Dermis microvascular lymphatic vessel endothelial cell (primary cell): ENCODE data around the gene TPD52L1. TPM values are rescaled to one million over a fixed set of nuclear protein-coding genes. Genes with fewer than 3 reads are reported as not detected.
A peak's percentile ranks its signal among the peaks of the same experiment; 100 is the strongest.

Experiments used
- DNase-seq, 2 donors: peaks; one replicate each; pipeline versions ENCODE4 v3.0.0 to v3.0.0-alpha.2; 2010; ENCODE audit warnings: low read depth in 2 of 2
- total RNA-seq: library from RNA; depleted of rRNA; stranded (reverse); fragments of >200 nt; gene quantifications from 2 replicates; pipeline ENCODE4 v1.2.1, GENCODE V29; 2014

The TPD52L1 gene
- total RNA-seq, 1 donor from 2014 or later: 0.90 TPM

- DNase-seq: no peak
Measured at GRCh38 chr6:125236536-125237327, 83.2 kb downstream of the TPD52L1 start.

- DNase-seq: no peak
Measured at GRCh38 chr6:125237764-125238163, 84.2 kb downstream of the TPD52L1 start.

- no peak for DNase-seq
Measured at GRCh38 chr6:125245109-125245508, 91.5 kb downstream of the TPD52L1 start.

- DNase-seq: no peak
Measured at GRCh38 chr6:125245523-125246264, 92.1 kb downstream of the TPD52L1 start.

- DNase-seq: no peak
Measured at GRCh38 chr6:125246566-125246965, 93.0 kb downstream of the TPD52L1 start.

GRCh38 chr6:125248136-125248535 lies 94.6 kb downstream of the TPD52L1 start:
- no peak for DNase-seq

- DNase-seq: no peak
Measured at GRCh38 chr6:125250511-125250910, 96.9 kb downstream of the TPD52L1 start.

GRCh38 chr6:125251516-125252220 lies 98.1 kb downstream of the TPD52L1 start:
- no peak for DNase-seq

- DNase-seq: no peak
Measured at GRCh38 chr6:125252891-125253290, 99.3 kb downstream of the TPD52L1 start.

- DNase-seq: no peak
Measured at GRCh38 chr6:125253881-125254280, 100.3 kb downstream of the TPD52L1 start.

GRCh38 chr6:125254321-125254720 lies 100.7 kb downstream of the TPD52L1 start:
- DNase-seq: no peak

GRCh38 chr6:125255201-125255600 lies 101.6 kb downstream of the TPD52L1 start:
- DNase-seq: no peak

GRCh38 chr6:125257351-125257750 lies 103.8 kb downstream of the TPD52L1 start:
- DNase-seq: no peak

- DNase-seq: no peak
Measured at GRCh38 chr6:125258651-125259353, 105.2 kb downstream of the TPD52L1 start.

- DNase-seq: no peak
Measured at GRCh38 chr6:125259354-125259736, 105.8 kb downstream of the TPD52L1 start.

- no peak for DNase-seq
Measured at GRCh38 chr6:125262016-125263013, 108.7 kb downstream of the TPD52L1 start.

- no peak for DNase-seq
Measured at GRCh38 chr6:125264476-125264875, 110.9 kb downstream of the TPD52L1 start.

GRCh38 chr6:125267806-125268523 lies 114.4 kb downstream of the TPD52L1 start:
- DNase-seq: peak; percentile 53 to 71

GRCh38 chr6:125268765-125269164 lies 115.2 kb downstream of the TPD52L1 start:
- DNase-seq: no peak
